ENCODE results near the gene CD300LB.

The CD300LB gene

DNA sequence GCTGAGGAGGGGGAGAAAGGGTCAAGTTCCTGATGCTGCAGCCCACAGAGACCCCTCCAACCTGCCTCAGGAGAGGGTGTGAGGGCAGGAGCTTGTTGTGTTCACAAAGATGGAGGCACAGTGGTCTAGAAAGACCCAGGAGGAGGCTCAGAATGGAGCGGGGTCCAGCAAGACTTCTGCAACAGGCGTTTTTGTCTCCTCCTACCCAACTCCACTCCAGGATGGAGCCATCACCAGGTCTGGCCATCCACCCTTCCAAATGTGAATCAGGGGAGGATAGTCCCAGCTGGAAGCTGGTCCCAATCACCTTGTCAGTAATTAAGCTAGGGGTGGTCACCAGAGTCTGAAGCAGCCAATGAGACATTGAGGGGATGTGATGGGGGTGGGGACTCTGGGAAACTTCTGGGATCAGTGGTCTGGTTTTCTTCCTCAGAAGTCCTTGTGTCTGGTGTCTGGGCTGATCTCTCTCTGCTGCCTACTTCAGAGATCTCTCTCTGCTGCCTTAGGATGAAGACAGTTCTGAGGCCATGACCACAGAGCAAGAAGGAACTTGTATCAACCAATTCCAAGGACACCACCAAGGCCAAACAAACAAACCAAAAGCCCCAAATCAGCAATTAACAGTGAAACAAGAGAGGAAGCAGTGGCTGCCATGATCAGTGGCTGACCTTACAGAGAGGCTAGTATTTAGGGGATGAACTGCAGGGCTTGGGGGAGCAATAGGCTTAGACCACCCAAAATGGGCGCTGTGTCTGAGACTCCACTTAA lies 14.5 kb downstream of the CD300LB start:
- H2AFZ ChIP-seq (ENCODE audit: low read depth, low read length, severe bottlenecking): no peak overlapping the region

DNA sequence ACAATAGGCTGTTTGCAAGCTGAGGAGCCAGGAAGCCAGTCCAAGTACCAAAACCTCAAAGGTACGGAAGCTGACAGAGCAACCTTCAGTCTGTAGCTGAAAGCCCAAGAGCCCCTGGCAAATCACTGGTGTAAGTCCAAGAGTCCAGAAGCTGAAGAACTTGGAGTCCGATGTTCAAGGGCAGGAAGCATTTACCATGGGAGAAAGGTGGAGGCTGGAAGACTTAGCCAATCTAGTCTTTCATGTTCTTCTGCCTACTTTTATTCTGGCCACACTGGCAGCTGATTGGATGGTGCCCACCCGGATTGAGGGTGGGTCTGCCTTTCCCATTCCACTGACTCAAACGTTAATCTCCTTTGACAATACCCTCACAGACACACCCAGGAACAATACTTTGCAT lies 15.3 kb downstream of the CD300LB start:
- Histone ChIP-seq H3K4me2 (ENCODE audit: low read depth, low read length, poor library complexity, severe bottlenecking) (no peak overlapping the region), H3K79me2 (ENCODE audit: insufficient read depth, low read length) (no peaks in the 10 kb centered on the region), H3K9me2 (replicated peaks; ENCODE audit: insufficient read depth, low read length) (no peaks in the 10 kb centered on the region), H2AFZ (ENCODE audit: low read depth, low read length, severe bottlenecking) (no peak overlapping the region), H3K27me3 (ENCODE audit: low read length) (no peaks in the 10 kb centered on the region), H3K4me3 (ENCODE audit: insufficient read depth, low read length, poor library complexity, severe bottlenecking) (no peak overlapping the region), H3K9ac (ENCODE audit: low read length) (no peak overlapping the region), H4K20me1 (ENCODE audit: low read depth, low read length) (no peaks in the 10 kb centered on the region), H3K27ac (ENCODE audit: low read depth, low read length) (no peak overlapping the region), H3F3A (ENCODE audit: insufficient read depth) (peaks cover 6% of the 10 kb centered on the region; the same call in 1 of the 2 replicates), H3K36me3 (ENCODE audit: low read length) (no peaks in the 10 kb centered on the region), H3K9me3 (ENCODE audit: insufficient read depth, low read length) (peaks cover 18% of the 10 kb centered on the region; the same call in 1 of the 2 replicates)
- TF ChIP-seq EZH2phosphoT487 (conservative IDR thresholded peaks at IDR 0.05; ENCODE audit: low read length): no peak
- TF ChIP-seq, protein P1, sequence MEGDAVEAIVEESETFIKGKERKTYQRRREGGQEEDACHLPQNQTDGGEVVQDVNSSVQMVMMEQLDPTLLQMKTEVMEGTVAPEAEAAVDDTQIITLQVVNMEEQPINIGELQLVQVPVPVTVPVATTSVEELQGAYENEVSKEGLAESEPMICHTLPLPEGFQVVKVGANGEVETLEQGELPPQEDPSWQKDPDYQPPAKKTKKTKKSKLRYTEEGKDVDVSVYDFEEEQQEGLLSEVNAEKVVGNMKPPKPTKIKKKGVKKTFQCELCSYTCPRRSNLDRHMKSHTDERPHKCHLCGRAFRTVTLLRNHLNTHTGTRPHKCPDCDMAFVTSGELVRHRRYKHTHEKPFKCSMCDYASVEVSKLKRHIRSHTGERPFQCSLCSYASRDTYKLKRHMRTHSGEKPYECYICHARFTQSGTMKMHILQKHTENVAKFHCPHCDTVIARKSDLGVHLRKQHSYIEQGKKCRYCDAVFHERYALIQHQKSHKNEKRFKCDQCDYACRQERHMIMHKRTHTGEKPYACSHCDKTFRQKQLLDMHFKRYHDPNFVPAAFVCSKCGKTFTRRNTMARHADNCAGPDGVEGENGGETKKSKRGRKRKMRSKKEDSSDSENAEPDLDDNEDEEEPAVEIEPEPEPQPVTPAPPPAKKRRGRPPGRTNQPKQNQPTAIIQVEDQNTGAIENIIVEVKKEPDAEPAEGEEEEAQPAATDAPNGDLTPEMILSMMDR (IDR thresholded peaks at IDR 0.05; ENCODE audit: insufficient read depth, low read length, poor library complexity, severe bottlenecking): no peak

More for the DNA sequence above, 14.5 kb downstream of the CD300LB start:
- Histone ChIP-seq H4K20me1 (ENCODE audit: low read depth, low read length) (no peaks in the 10 kb centered on the region), H3K9me3 (ENCODE audit: insufficient read depth, low read length) (peaks cover 18% of the 10 kb centered on the region; the same call in 1 of the 2 replicates), H3K27me3 (ENCODE audit: low read length) (no peaks in the 10 kb centered on the region), H3K4me2 (ENCODE audit: low read depth, low read length, poor library complexity, severe bottlenecking) (no peak overlapping the region), H3K4me3 (ENCODE audit: insufficient read depth, low read length, poor library complexity, severe bottlenecking) (no peak overlapping the region), H3K79me2 (ENCODE audit: insufficient read depth, low read length) (no peaks in the 10 kb centered on the region), H3K9ac (ENCODE audit: low read length) (no peak overlapping the region), H3K27ac (ENCODE audit: low read depth, low read length) (no peak overlapping the region), H3K9me2 (replicated peaks; ENCODE audit: insufficient read depth, low read length) (no peaks in the 10 kb centered on the region), H3K36me3 (ENCODE audit: low read length) (no peaks in the 10 kb centered on the region), H3F3A (ENCODE audit: insufficient read depth) (peaks cover 6% of the 10 kb centered on the region; the same call in 1 of the 2 replicates)
- TF ChIP-seq EZH2phosphoT487 (conservative IDR thresholded peaks at IDR 0.05; ENCODE audit: low read length): no peak

DNA sequence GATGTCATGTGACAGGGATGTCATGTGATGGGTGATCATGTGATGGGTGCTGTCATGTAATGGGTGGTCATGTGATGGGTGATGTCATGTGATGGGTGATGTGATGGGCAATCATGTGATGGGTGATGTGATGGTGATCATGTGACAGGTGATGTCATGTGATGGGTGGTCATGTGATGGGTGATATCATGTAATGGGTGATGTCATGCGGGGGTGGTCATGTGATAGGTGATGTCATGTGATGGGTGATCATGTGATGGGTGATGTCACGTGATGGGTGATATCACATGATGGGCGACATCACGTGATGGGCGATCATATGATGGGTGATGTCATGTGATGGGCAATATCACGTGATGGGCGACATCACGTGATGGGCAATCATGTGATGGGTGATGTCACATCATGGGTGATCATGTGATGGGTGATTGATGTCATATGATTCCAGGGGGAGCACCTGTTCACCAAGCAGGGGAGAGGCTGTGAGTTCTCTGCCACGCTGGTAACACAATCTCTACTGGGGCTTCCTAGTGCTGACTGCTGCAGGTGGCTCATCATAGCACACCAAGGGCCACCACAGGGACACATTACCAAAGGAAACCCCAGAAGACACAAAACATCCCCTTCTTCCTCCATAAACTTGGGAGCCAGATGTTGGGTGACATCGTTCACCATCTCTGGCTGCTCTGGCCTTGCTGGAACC lies 16.5 kb downstream of the CD300LB start:
- H3K4me3 ChIP-seq (ENCODE audit: insufficient read depth, low read length, poor library complexity, severe bottlenecking): no peak overlapping the region
- H3K79me2 ChIP-seq (ENCODE audit: insufficient read depth, low read length): no peaks in the 10 kb centered on the region
- peaks cover 18% of the 10 kb centered on the region; the same call in 1 of the 2 replicates for H3K9me3 ChIP-seq (ENCODE audit: insufficient read depth, low read length)
- H3K27ac ChIP-seq (ENCODE audit: low read depth, low read length): no peak overlapping the region
- H3K27me3 ChIP-seq (ENCODE audit: low read length): no peaks in the 10 kb centered on the region
- no peak overlapping the region for H3K4me2 ChIP-seq (ENCODE audit: low read depth, low read length, poor library complexity, severe bottlenecking)
- H4K20me1 ChIP-seq (ENCODE audit: low read depth, low read length): no peaks in the 10 kb centered on the region
- no peaks in the 10 kb centered on the region for H3K9me2 ChIP-seq (replicated peaks; ENCODE audit: insufficient read depth, low read length)
- no peak overlapping the region for H3K9ac ChIP-seq (ENCODE audit: low read length)
- no peaks in the 10 kb centered on the region for H3K36me3 ChIP-seq (ENCODE audit: low read length)
- TF ChIP-seq EZH2phosphoT487 (conservative IDR thresholded peaks at IDR 0.05; ENCODE audit: low read length): no peak
- TF ChIP-seq, protein P1 (IDR thresholded peaks at IDR 0.05; ENCODE audit: insufficient read depth, low read length, poor library complexity, severe bottlenecking): no peak
- peaks cover 6% of the 10 kb centered on the region; the same call in 1 of the 2 replicates for H3F3A ChIP-seq (ENCODE audit: insufficient read depth)
- no peak overlapping the region for H2AFZ ChIP-seq (ENCODE audit: low read depth, low read length, severe bottlenecking)

Data from SU-DHL-6 (cell line).